HG02623 (cell line): Measurements from ENCODE around the gene ANKRD23.
A peak's percentile ranks its signal among the peaks of the same experiment; 100 is the strongest.
"Not testable (repeated sequence)": the region's sequence is repeated elsewhere in the genome, so short reads cannot be mapped to it uniquely, and the experiment has no call there.

Experiments
- ATAC-seq: cut with Tn5 transposase; IDR thresholded peaks from one replicate; pipeline ENCODE4 v1.9.1; 2021; ENCODE audit warnings: moderate library complexity; ENCODE audit not compliant: unreplicated experiment

The ANKRD23 gene

DNA sequence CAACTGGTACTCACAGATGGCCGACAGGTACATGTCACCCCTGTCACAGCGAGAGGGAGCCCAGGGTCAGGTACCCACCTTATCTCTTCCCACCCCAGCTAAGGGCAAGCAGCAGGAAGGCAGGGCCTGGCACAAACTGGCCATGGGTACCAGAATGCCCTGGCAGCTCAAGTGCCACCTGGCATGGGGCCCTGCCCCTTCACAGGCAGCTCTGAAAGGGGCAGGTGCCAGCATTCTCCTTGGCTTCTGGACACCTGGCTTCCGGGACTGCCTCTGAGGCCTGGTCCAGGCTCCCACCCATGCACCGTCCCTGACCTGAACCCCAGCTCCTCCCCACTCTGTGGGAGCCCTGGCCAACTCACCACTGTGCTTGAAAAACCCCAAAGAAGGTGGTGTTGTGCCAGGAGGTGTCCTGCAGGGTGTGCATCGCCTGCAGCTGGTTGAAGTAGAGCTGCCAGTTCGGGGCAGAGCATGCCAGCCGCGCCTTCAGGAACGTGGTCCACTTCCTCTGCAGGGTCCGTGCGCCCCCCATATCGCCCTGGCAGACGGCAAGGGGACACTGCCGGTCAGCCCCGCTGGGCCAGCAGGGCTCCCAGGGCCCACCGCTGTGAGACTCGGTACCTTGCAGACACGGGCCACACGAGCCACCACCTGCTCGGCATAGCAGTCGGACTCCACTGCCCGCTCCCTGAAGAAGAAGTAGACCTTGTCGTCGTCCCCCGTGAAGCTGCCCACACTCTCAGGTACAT, 20.7 kb upstream of the ANKRD23 start:
- no peak for ATAC-seq

- no peak for ATAC-seq
Measured at GRCh38 chr2:96863575-96864342, 19.9 kb upstream of the ANKRD23 start.

GRCh38 chr2:96863056-96863455, 19.2 kb upstream of the ANKRD23 start:
- ATAC-seq: not testable (repeated sequence)

DNA sequence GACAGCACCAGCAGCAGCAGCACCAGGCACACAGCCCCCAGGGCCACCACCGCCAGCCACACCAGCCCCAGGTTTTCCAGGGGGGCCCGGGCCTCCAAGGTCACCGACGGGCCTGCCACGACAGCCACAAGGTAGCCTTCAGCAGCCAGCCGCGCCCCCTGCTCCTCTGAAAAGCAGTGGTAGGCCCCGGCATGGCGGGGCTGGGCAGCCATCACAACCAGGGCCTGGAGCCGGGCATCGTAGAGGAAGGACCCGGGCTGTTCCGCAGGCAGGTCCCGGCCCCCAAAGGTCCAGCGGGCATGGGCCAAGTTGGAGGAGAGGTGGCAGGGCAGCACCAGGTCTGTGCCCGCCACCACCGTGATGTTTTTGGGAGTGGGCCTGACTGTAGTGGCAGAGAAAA, 17.3 kb upstream of the ANKRD23 start:
- ATAC-seq: no peak

DNA sequence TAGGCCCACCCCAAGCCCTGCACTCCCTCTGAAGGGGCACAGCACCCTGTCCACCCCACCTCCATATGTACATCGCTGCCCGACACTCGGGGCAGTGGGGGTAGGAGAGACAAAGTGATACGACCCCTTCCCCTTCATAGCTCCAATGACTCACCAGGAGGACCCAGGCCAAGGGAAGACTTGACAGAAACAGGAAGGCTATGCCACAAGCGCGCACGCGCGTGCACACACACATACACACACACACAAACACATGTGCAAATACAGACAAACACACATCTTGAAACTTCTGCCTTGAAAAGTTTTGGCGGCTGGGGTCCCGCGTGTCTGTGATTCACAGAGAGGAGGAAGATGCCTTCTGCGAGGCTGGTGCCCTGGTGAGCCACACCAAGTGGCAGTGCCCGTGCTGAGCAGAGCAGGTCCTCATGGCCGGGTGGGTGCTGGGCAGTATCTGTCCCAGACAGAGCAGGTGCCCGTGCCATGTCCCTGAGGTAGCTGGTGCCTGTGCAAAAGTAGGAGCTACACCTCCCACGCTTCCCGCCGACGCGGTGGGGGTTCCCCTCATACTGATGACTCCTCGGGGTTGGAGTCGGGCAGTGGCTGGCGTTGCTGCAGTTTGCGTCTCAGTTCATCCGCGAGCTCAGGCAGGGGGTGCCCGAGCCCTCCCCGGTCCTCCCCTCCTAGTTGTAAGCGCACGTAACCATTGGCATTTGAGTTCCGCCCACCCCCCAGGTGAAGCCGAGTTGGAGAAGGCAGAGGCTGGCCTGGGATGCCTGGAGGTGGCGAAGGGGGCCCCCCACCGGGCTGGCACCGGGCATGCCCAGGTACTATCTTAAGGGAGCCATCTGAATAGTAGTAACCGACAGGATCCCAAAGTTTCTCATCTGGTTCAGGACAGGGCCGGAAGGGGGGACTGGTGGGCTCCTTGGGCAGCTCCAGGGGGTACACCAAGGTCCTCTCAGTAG, 16.5 kb upstream of the ANKRD23 start:
- ATAC-seq: no peak

DNA sequence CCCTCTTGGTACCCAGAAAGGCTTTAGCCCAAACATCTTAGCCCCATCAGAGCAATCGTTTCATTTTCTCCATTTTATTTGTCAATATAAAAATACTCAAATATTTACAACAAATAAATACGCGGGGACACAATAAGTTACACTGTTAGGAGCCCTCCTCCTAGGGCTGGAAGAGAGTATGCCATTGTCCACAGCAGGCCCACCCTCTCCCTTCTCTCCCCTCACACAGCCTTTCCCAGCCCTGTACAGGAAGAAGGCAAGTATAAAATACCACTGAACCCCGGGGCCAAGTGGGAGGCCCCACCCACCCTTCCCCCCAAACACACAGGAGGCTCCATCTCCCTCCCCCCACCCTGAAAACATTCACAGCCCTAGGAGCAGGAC, 15.9 kb upstream of the ANKRD23 start:
- no peak for ATAC-seq

DNA sequence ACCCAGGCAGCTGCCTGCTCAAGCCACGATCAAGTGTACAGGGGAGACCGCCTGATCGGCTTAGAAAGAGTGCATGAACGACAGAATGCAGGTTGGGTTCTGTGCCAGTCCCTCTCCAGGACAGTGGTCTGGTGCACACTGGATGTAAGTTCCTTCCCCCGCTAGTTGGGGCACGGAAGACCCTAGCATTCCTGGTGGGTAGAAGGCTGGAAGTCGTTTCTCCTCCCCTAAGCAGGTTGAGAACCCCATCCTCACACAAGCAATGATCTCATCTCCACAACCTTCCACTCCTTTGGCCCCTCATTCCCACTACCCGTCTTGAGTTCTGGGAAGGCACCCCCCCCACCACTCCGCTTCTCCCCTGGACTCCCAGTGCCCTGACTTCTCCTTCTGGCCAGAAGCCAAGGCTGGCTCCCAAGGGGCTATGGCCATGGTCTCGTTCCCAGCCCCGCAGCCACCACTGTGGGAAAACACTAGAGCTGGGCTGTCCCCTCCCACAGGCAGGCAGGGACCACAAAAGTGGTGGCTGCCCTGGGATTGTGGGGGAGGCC, 15.4 kb upstream of the ANKRD23 start:
- no peak for ATAC-seq

DNA sequence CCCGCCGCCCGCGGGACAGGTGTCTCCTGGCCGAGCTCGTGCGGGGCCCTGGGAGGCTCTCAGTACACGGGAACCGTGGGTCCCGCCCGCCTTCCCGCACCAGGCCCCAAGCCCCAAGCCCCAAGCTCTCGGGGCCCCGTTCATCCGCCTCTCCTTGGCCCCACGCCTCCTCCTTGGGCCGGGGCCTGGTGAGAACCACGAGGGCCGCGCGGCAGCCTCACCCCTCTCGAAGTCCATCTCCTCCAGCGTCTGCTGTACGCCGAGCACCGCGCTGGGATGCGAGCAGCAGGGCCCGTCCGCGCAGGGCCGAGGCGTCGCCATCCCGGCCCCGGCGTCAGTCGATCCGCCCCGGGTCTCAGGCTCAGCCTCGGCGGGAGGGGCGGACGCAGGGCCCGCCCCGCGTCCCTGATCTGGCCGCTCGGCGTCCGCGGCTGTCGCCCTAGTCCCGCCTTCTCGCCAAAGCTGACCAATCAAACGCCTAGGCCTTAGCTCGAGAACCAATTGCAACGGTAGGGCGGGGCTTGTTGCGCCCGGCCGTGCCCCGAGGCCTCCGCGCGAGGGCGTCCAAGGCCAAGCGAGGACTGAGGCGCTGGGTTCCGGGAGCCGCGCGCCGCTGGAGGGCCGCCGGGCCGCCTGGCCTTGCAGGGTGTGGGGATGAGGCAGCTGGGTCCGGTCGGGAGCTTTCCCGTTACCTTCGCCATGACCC, 14.0 kb upstream of the ANKRD23 start, which contains the start of gene ANKRD39:
Gene ANKRD39, minus strand, starts transcription at position 350 of the 706 bp plus-strand sequence. Its CDS starts 29 bp downstream, at position 321.
- ATAC-seq: peak; percentile 91

DNA sequence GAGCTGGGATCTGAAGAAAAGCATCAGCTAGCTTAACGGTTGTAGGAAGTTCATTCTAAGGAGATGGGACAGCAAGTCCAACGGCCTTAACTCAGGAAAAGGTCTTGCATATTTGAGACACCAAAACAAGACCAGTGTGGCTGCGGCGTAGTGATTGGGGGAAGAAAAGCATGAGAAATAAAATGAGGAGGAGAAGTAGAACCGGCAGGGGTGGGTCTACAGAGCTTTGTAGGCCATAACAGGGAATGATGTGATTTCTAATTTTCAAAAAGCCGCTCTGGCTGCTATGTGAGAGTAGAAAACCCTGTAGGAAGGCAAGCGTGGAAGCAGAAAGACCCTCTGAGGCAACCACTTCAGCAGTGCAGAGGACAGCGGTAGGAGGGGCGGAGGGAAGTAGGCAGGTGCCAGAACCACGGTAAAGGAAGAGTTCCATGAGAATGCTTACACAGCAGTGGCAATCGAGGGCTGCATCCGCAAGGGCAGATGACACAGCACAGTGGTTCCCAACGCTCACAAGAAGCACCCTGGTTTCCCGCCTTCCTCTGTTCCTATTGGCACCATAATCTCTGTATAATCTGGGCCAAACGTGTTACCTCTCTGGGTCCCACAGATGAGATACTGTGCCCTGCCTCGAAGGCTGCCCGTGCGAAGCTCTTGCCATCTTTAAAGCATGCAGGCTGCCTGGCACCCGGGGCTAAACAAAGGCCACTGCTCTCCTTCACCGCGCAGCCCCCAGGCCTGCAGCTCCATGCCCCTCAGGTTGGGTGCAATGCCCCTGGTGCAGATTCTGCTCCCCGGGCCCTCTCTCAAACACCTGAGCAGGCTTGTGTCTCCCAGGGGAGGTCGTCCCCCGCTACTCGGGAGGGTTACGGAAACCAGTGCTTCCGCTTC, 13.2 kb upstream of the ANKRD23 start:
- no peak for ATAC-seq

DNA sequence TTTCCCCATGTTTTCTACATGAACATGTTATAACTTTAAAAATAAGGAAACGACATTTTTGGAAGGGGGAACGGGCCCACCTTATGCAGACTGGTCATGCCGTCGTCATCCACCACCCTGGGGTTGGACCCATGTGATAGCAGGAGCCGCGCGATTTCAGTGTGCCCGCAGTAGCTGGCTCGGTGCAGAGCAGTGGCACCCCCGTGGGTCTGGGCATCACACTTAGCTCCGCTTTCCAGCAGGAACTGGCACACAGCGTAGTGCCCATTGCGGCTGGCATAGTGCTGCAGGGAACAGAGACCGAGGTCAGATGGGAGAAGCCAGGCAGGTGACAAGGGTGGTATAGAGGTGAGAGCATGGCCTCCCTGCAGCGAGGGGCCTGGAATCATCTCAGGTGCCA, 9.5 kb upstream of the ANKRD23 start:
- no peak for ATAC-seq

- ATAC-seq: no peak
Measured at GRCh38 chr2:96852667-96853066, 8.8 kb upstream of the ANKRD23 start.

DNA sequence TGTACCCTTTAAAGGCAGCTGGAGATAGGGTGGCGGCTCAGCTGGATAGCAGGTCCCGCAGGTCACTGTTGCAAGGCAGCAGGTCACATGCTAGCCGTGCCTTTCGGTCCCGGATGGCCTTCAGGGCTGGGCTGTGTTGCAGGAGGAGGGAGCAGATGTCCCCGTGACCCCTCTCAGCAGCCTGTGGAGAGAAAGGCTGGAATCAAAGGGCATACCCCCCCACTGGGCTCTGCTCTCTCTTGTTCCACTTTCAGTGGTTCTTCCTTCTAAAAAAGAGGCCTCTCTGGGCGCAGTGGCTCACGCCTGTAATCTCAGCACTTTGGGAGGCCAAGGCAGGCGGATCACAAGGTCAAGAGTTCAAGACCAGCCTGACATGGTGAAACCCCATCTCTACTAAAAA, 4.4 kb upstream of the ANKRD23 start:
- ATAC-seq: no peak

GRCh38 chr2:96847586-96847985, 3.8 kb upstream of the ANKRD23 start:
- ATAC-seq: no peak

- no peak for ATAC-seq
Measured at GRCh38 chr2:96846825-96847224, 3.0 kb upstream of the ANKRD23 start.

DNA sequence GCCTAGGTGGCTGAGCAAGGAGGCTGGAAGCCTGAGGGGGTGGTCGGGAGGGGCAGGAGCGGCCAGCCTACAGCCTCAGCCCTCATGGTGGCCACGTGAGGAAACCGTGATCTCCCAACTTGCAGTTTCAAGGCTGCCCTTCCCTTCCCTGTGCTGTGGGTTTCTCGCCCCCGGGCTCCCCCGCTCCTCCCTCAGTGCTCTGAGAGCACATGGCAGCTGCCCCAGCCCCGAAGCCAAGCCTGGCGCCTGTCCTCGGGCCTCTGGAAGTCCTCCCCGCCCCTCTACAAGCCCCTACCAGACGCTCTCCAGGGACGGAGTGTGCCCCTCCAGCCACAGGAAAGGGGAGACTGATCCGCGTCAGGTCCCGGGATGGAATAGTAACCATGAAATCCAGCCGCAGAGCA, 586 bp upstream of the ANKRD23 start:
- no peak for ATAC-seq

- no peak for ATAC-seq
Measured at GRCh38 chr2:96842600-96842999, 1.2 kb downstream of the ANKRD23 start.

- no peak for ATAC-seq
Measured at GRCh38 chr2:96841701-96842495, 1.9 kb downstream of the ANKRD23 start.
